CD14-positive monocyte (primary cell): ENCODE results near the gene COL19A1. TPM values are rescaled to one million over a fixed set of nuclear protein-coding genes. Genes with fewer than 3 reads are reported as not detected.

ENCODE experiments used
- DNase-seq, 3 donors: peaks; one replicate each; pipeline ENCODE4 v3.0.0-alpha.2; 2011 to 2022
- H2AFZ ChIP-seq: 2 replicates; pipeline ENCODE4 v1.6.0; 2012; ENCODE audit warnings: mild to moderate bottlenecking, low read depth, low read length, inconsistent platforms; ENCODE audit not compliant: insufficient read depth, poor library complexity, severe bottlenecking
- H3K27ac ChIP-seq, 2 donors: 1 replicate in 1 of 2; 2 replicates in 1 of 2; pipeline ENCODE4 v1.5.1; 2012 to 2013; ENCODE audit warnings: low read length in 2 of 2, control low read depth in 1 of 2, inconsistent platforms in 1 of 2, low read depth in 1 of 2, mild to moderate bottlenecking in 1 of 2
- H3K27me3 ChIP-seq, 2 donors: one replicate each; pipeline versions ENCODE4 v1.6.0 to v1.6.1; 2011 to 2013; ENCODE audit warnings: low read length in 2 of 2; ENCODE audit not compliant: control insufficient read depth in 2 of 2, insufficient read depth in 2 of 2
- H3K36me3 ChIP-seq, 2 donors: replicated peaks in 1 of 2; 1 replicate in 1 of 2; 2 replicates in 1 of 2; pipeline versions ENCODE4 v1.5.1 to v1.6.1; 2012 to 2013; ENCODE audit warnings: low read length in 2 of 2, control low read depth in 1 of 2, inconsistent platforms in 1 of 2, mild to moderate bottlenecking in 1 of 2; ENCODE audit not compliant: insufficient read depth in 2 of 2, control insufficient read depth in 1 of 2
- H3K4me1 ChIP-seq, 2 donors: 1 replicate in 1 of 2; 2 replicates in 1 of 2; pipeline versions ENCODE4 v1.5.1 to v1.6.1; 2012 to 2013; ENCODE audit warnings: low read length in 2 of 2, control low read depth in 1 of 2, inconsistent platforms in 1 of 2, mild to moderate bottlenecking in 1 of 2, moderate library complexity in 1 of 2; ENCODE audit not compliant: insufficient read depth in 2 of 2, control insufficient read depth in 1 of 2
- H3K4me2 ChIP-seq: replicated peaks from 2 replicates; pipeline ENCODE3; 2012; ENCODE audit warnings: low read length, moderate library complexity, mild to moderate bottlenecking; ENCODE audit not compliant: poor library complexity, severe bottlenecking; ENCODE audit errors: extremely low read depth
- H3K4me3 ChIP-seq, 3 experiments: fragments of 200-600 bp in 1 of 3; sonication (generic) in 1 of 3; replicated peaks in 1 of 3; 1 replicate in 2 of 3; 2 replicates in 1 of 3; pipeline ENCODE4 v1.5.1; 2011 to 2013; ENCODE audit warnings: low read length in 3 of 3, mild to moderate bottlenecking in 3 of 3, control low read depth in 2 of 3, low read depth in 2 of 3, inconsistent platforms in 1 of 3, moderate library complexity in 1 of 3
- H3K79me2 ChIP-seq: 2 replicates; pipeline ENCODE4 v1.6.0; 2012; ENCODE audit warnings: mild to moderate bottlenecking, control low read depth, inconsistent platforms, low read length, moderate library complexity; ENCODE audit not compliant: insufficient read depth
- H3K9ac ChIP-seq: 2 replicates; pipeline ENCODE4 v1.6.0; 2017; ENCODE audit warnings: low read length, mild to moderate bottlenecking; ENCODE audit not compliant: insufficient read depth, poor library complexity, severe bottlenecking
- H3K9me3 ChIP-seq, 2 donors: replicated peaks in 1 of 2; 1 replicate in 1 of 2; 2 replicates in 1 of 2; pipeline versions ENCODE4 v1.5.1 to v1.6.1; 2012 to 2013; ENCODE audit warnings: low read length in 2 of 2, control low read depth in 1 of 2; ENCODE audit not compliant: control insufficient read depth in 1 of 2, insufficient read depth in 1 of 2
- H4K20me1 ChIP-seq: 2 replicates; pipeline ENCODE4 v1.6.0; 2012; ENCODE audit warnings: mild to moderate bottlenecking, low read length, control low read depth, moderate library complexity; ENCODE audit not compliant: insufficient read depth
- H3K27ac Mint-ChIP-seq, 7 donors: one replicate each; pipeline ENCODE4 v1.8.0; 2020; ENCODE audit warnings: mild to moderate bottlenecking in 7 of 7, mixed read lengths in 7 of 7, moderate library complexity in 6 of 7, inconsistent platforms in 2 of 7
- H3K27me3 Mint-ChIP-seq, 3 donors: one replicate each; pipeline ENCODE4 v1.8.0; 2021 to 2022; ENCODE audit warnings: low read depth in 3 of 3, mild to moderate bottlenecking in 3 of 3, mixed read lengths in 3 of 3, moderate library complexity in 3 of 3, inconsistent platforms in 1 of 3
- H3K36me3 Mint-ChIP-seq, 2 donors: one replicate each; pipeline ENCODE4 v1.8.0; 2020; ENCODE audit warnings: mixed read lengths in 2 of 2, inconsistent platforms in 1 of 2, mild to moderate bottlenecking in 1 of 2
- H3K4me1 Mint-ChIP-seq: one replicate; pipeline ENCODE4 v1.8.0; 2020; ENCODE audit warnings: mild to moderate bottlenecking, mixed read lengths
- H3K4me3 Mint-ChIP-seq, 2 donors: one replicate each; pipeline ENCODE4 v1.8.0; 2020; ENCODE audit warnings: mild to moderate bottlenecking in 2 of 2, mixed read lengths in 2 of 2, moderate library complexity in 1 of 2
- H3K9me3 Mint-ChIP-seq, 7 donors: one replicate each; pipeline ENCODE4 v1.8.0; 2020 to 2022; ENCODE audit warnings: mixed read lengths in 7 of 7, mild to moderate bottlenecking in 6 of 7, moderate library complexity in 6 of 7, inconsistent platforms in 2 of 7
- CTCF ChIP-seq: fragments of 200-600 bp; IDR thresholded peaks from one replicate; pipeline ENCODE4 v1.8.0; 2022; ENCODE audit warnings: antibody characterized with exemption, mild to moderate bottlenecking
- WGBS: methylation state at CpG from one replicate; pipeline ENCODE4 v1.1.5; 2013; ENCODE audit warnings: missing lambda C conversion rate; ENCODE audit not compliant: insufficient coverage; 5-methylcytosine and 5-hydroxymethylcytosine counted together
- intact Hi-C, 2 donors: fragments of 100-400 bp; cut with micrococcal nuclease; formaldehyde crosslinking; loops; one replicate each; pipeline versions ENCODE4 v1.15.0 to v1.15.1; 2023
- polyA plus RNA-seq, 3 donors: library from polyadenylated mRNA; depleted of rRNA in 1 of 3; unstranded in 2 of 3; stranded (reverse) in 1 of 3; fragments of 300-500 nt in 2 of 3; fragments of >200 nt in 1 of 3; fragmentation: Illumina TruSeq in 2 of 3; gene quantifications; 1 replicate in 2 of 3; 2 replicates in 1 of 3; pipeline ENCODE4 v1.2.3, GENCODE V29; 2012 to 2021

COL19A1 gene
- polyA plus RNA-seq, 3 donors: not detected

GRCh38 chr6:69883551-69883950, 17.2 kb downstream of the COL19A1 start:
- H3K4me1 Mint-ChIP-seq: peaks cover 5% of the 10 kb centered on the region
- H3K36me3 ChIP-seq: no peaks in the 10 kb centered on the region
- no peaks in the 10 kb centered on the region for H3K9me3 ChIP-seq
- intact Hi-C loops: no loop called here
- no peaks in the 10 kb centered on the region for H4K20me1 ChIP-seq
- no peak for TF ChIP-seq CTCF
- peaks cover 0 to 4% (median 2%) of the 10 kb centered on the region in 7 donors for H3K9me3 Mint-ChIP-seq
- H2AFZ ChIP-seq: no peak overlapping the region
- H3K79me2 ChIP-seq: no peaks in the 10 kb centered on the region
- no peaks in the 10 kb centered on the region for H3K36me3 Mint-ChIP-seq
- peaks cover 3 to 10% of the 10 kb centered on the region in 2 donors for H3K4me1 ChIP-seq
- no peak overlapping the region for H3K9ac ChIP-seq
- no peak for DNase-seq
- H3K4me3 ChIP-seq: no peak overlapping the region
- H3K27me3 Mint-ChIP-seq: peaks cover 0 to 2% (median 0%) of the 10 kb centered on the region in 3 donors
- H3K4me2 ChIP-seq: no peak overlapping the region
- H3K4me3 Mint-ChIP-seq: no peak overlapping the region
- 80% methylated on average over 1 of the region's 4 CpGs for WGBS
- H3K27ac ChIP-seq: no peak overlapping the region
- H3K27ac Mint-ChIP-seq: no peak overlapping the region
- H3K27me3 ChIP-seq: peaks cover 0 to 2% of the 10 kb centered on the region in 2 donors

- Histone ChIP-seq H3K9me3 (no peaks in the 10 kb centered on the region), H3K4me2 (no peak overlapping the region), H3K9ac (no peak overlapping the region), H3K4me3 (no peak overlapping the region), H3K79me2 (no peaks in the 10 kb centered on the region), H4K20me1 (no peaks in the 10 kb centered on the region), H2AFZ (no peak overlapping the region), H3K4me1 (peaks cover 3 to 10% of the 10 kb centered on the region in 2 donors), H3K27ac (no peak overlapping the region), H3K27me3 (peaks cover 0 to 2% of the 10 kb centered on the region in 2 donors), H3K36me3 (no peaks in the 10 kb centered on the region)
- peaks cover 0 to 2% (median 0%) of the 10 kb centered on the region in 3 donors for H3K27me3 Mint-ChIP-seq
- WGBS: 100% methylated on average over 1 of the region's 2 CpGs
- no peaks in the 10 kb centered on the region for H3K36me3 Mint-ChIP-seq
- intact Hi-C loops: no loop called here
- no peak overlapping the region for H3K4me3 Mint-ChIP-seq
- H3K9me3 Mint-ChIP-seq: peaks cover 0 to 4% (median 2%) of the 10 kb centered on the region in 7 donors
- peaks cover 5% of the 10 kb centered on the region for H3K4me1 Mint-ChIP-seq
- no peak for TF ChIP-seq CTCF
- DNase-seq: no peak
- no peak overlapping the region for H3K27ac Mint-ChIP-seq
Measured at GRCh38 chr6:69884231-69884630, 17.9 kb downstream of the COL19A1 start.
